Astrocyte of the cerebellum (primary cell): Measurements from ENCODE around the gene SEC16B.

Source experiments
- DNase-seq: peaks from one replicate; pipeline ENCODE4 v3.0.0-alpha.2; 2011; ENCODE audit warnings: low read depth
- H3K4me3 ChIP-seq: 2 replicates; pipeline ENCODE4 v1.5.1; 2011; ENCODE audit warnings: mild to moderate bottlenecking, low read depth, low read length, moderate library complexity
- in situ Hi-C: cut with HindIII; loops from 2 replicates; pipeline ENCODE4 v1.10.0; 2017; ENCODE audit warnings: low sequenced_read_pairs
- TF ChIP-seq, protein P1 (sequence below): IDR thresholded peaks from 2 replicates; pipeline ENCODE4 v1.5.1; 2012; ENCODE audit warnings: low read length, low read depth, moderate library complexity, mild to moderate bottlenecking; ENCODE audit errors: missing control alignments

Gene SEC16B

DNA sequence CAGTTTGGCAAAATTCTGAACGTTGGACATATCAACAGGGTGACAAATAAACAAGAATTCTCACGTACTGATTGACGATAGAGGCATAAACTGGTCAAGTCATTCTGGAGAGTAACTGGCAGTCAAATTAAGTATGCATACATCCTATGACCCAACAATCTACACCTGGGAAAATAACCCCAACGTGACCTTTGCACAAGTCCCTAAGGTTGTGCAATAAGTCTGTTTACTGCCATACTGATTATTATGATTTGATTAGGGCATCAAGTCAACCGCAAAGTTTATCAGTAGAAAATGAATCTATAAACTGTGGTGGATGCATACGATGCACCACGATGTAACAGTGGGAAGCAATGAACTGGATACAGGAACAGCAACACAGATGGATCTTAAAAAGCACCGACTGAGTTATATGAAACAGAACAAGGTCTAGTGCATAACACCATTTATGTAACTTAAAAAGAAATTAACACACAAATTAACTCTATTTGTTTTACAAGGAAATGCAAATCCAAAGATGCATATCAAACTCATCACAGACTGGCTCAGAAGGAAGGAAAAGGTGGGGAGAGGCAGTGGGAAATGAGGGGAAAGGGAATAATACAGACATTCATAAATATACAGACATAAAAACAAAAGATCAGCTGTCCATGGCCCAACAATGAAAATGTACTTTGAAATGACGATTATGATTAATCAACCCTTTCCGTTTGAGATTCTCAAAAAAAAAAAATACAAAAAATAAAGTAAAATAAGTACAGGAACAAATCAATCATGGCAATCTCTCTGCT, 41.0 kb upstream of the SEC16B start:
- TF ChIP-seq, protein P1, sequence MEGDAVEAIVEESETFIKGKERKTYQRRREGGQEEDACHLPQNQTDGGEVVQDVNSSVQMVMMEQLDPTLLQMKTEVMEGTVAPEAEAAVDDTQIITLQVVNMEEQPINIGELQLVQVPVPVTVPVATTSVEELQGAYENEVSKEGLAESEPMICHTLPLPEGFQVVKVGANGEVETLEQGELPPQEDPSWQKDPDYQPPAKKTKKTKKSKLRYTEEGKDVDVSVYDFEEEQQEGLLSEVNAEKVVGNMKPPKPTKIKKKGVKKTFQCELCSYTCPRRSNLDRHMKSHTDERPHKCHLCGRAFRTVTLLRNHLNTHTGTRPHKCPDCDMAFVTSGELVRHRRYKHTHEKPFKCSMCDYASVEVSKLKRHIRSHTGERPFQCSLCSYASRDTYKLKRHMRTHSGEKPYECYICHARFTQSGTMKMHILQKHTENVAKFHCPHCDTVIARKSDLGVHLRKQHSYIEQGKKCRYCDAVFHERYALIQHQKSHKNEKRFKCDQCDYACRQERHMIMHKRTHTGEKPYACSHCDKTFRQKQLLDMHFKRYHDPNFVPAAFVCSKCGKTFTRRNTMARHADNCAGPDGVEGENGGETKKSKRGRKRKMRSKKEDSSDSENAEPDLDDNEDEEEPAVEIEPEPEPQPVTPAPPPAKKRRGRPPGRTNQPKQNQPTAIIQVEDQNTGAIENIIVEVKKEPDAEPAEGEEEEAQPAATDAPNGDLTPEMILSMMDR, result no peak
- H3K4me3 ChIP-seq, result no peak overlapping the region
- no peak for DNase-seq
- in situ Hi-C loops, result no loop called here

DNA sequence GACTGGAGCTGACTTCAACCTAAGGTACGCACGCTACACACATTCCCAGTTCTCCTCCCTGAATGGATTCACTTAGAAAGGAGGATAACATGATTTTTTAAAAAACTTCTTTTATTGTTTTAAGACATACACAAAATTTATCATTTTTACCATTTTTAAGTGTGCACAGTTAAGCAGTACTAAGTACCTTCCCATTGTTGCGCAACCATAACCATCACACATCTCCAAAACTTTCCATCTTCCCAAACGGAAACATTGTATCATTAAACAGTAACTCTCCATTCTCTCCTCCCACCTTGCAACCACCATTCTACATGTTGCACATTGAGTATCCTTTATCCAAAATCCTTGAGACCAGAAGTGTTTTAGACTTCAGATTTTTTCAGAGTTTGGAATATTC, 36.2 kb upstream of the SEC16B start:
- H3K4me3 ChIP-seq, result no peak overlapping the region
- DNase-seq, result no peak
- in situ Hi-C loops, result no loop called here
- TF ChIP-seq, protein P1, result no peak

DNA sequence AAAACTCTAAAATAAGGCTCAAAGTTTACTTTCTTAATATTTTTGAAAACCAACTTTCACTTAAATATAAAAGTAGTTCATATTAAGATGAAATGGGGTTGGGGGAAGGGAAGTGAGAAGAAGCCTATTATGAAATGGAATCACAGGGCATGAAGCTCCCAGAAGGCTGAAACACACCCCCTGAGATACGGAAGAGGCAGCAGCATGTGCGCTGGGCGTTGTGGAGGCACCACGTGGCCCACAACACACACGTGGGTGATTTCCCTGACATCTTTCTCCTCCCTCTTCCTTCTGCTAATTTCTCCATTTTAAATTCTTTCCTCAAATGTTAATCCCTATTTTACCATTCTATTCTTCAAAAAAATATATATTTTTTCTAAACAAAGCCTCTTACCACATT, 35.6 kb upstream of the SEC16B start:
- no peak for DNase-seq
- TF ChIP-seq, protein P1, result no peak
- no peak overlapping the region for H3K4me3 ChIP-seq
- in situ Hi-C loops, result no loop called here

DNA sequence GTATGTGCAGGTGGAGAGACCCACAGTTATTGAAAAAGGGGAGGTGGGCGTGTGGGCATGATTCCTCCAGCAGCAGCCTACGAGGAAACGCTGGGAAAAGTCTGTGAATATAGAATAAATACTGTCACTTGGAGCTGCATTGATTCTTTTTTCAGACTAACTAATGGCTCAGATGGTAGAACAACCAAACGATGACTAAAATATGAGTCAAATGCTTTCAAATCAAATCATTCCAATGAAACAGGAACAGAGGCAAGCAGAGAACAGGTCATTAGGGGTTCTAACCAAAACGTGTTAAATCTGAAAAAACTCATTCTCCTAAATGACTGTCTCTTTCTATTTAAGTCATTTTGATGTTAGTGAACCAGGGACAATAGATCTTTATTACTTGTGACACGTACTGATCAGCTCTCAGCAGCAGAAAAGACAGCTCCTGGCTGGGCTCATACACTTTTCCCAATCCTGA, 35.1 kb upstream of the SEC16B start:
- no peak overlapping the region for H3K4me3 ChIP-seq
- in situ Hi-C loops, result no loop called here
- no peak for DNase-seq
- TF ChIP-seq, protein P1, result no peak

DNA sequence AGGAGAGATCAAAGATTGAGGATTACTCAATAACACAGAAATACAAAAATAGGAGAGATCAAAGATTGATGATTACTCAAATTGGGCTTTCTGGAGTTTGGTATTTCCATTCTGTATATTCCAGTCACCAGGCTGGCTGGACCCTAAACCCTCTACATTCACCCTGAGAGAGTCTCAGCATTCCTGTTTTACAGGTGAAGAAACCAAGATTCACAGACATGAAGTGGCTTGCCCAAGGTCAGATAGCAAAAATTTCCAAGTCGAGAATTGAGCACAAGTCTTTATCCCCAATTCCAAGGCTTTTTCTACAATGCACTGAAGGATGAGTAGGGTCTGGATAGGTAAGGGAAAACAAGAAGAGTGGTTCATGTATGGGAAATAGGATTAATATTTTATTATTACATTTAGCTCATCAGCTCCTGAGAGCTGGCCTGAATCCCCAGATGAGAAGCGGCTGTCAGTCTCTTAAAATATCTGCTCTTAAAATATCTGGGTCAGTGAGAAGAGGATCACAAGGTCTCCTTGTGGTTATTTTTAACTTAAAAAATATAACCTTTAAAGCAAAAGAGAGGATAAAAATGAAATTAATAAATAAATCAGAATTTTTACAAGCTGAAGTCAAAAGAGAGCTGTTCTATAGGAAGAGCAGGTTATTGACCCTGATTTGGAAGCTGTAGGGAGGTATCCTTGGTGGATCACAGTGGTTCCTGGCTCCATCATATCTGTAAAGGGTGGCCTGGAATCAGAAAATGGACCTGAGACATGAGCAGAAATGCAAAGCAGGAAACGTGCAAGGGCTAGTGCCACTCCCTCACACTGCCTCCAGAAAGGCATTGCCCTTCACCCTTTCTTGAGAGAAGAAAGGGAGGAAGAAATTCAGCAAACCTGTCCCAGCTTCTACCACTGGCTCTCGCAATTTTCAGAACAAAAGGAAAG, 29.1 kb upstream of the SEC16B start:
- TF ChIP-seq, protein P1, result no peak
- in situ Hi-C loops, result loop anchor here (25.0 kb wide), 1 partner anchor 288 kb away; no protein-coding TSS in a partner anchor
- no peak overlapping the region for H3K4me3 ChIP-seq
- no peak for DNase-seq

DNA sequence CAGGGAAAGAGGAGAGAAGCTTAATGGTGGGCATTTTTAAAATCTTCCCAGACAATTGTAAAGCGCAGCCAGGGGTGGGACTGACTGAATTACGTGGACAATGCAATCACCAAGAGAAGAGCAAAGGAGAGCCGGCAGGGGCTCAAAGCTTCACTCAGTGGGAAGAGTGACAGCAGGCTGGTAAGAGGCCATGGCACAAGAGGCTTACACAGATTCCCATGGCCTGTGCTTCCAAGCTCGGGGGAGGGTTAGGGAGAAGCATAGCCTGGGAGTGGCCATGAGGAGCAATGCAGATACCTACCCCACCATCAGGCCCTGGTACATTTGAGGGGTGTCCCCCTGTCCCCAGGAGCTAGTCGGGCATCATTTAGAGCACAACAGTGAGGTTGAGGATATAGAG, 27.1 kb upstream of the SEC16B start:
- in situ Hi-C loops, result loop anchor here (25.0 kb wide), 1 partner anchor 290 kb away; no protein-coding TSS in a partner anchor
- TF ChIP-seq, protein P1, result no peak

More for the DNA sequence above, 27.1 kb upstream of the SEC16B start:
- no peak for DNase-seq
- H3K4me3 ChIP-seq, result no peak overlapping the region
